Vagina (tissue), 2 donors: ENCODE data around the gene ALX3.
"Not testable (repeated sequence)": the region's sequence is repeated elsewhere in the genome, so short reads cannot be mapped to it uniquely, and the experiment has no call there.

Experiments
- CTCF ChIP-seq, 3 experiments: fragments of 450-650 bp in 2 of 3; fragments of 200-600 bp in 1 of 3; sonication (generic) in 1 of 3; IDR thresholded peaks; one replicate each; pipeline ENCODE4 v1.5.1; 2017 to 2019; ENCODE audit warnings: antibody characterized with exemption in 3 of 3, mild to moderate bottlenecking in 2 of 3, moderate library complexity in 2 of 3
- POLR2A ChIP-seq, 2 donors: fragments of 450-650 bp; IDR thresholded peaks; one replicate each; pipeline ENCODE4 v1.6.1; 2017; ENCODE audit warnings: antibody characterized with exemption in 2 of 2, mild to moderate bottlenecking in 2 of 2, moderate library complexity in 2 of 2
- POLR2AphosphoS5 ChIP-seq, 2 donors: sonication (generic); formaldehyde crosslinking; IDR thresholded peaks; one replicate each; pipeline ENCODE4 v1.9.0; 2017; ENCODE audit warnings: antibody characterized with exemption in 2 of 2, mild to moderate bottlenecking in 2 of 2, low read depth in 1 of 2; ENCODE audit not compliant: insufficient read depth in 1 of 2

GRCh38 chr1:110079995-110080394 lies 9.5 kb upstream of the ALX3 start:
- TF ChIP-seq CTCF (IDR thresholded peaks at IDR 0.05); POLR2A (IDR thresholded peaks at IDR 0.05); POLR2AphosphoS5 (IDR thresholded peaks at IDR 0.05; ENCODE audit: insufficient read depth in 1 of 2, low read depth in 1 of 2): not testable (repeated sequence)
